ENCODE measurements around the gene KDM3B. TPM values are rescaled to one million over a fixed set of nuclear protein-coding genes. Genes with fewer than 3 reads are reported as not detected.
"Not testable (repeated sequence)": the region's sequence is repeated elsewhere in the genome, so short reads cannot be mapped to it uniquely, and the experiment has no call there.

KDM3B gene
- total RNA-seq, 1 donor from 2014 or later, result 39.1 TPM

- peak overlapping the region; percentile 52 for H3K27ac Mint-ChIP-seq (ENCODE audit: unreplicated experiment)
- H3K4me3 Mint-ChIP-seq (ENCODE audit: unreplicated experiment), result no peak overlapping the region
- TF ChIP-seq, protein P1, sequence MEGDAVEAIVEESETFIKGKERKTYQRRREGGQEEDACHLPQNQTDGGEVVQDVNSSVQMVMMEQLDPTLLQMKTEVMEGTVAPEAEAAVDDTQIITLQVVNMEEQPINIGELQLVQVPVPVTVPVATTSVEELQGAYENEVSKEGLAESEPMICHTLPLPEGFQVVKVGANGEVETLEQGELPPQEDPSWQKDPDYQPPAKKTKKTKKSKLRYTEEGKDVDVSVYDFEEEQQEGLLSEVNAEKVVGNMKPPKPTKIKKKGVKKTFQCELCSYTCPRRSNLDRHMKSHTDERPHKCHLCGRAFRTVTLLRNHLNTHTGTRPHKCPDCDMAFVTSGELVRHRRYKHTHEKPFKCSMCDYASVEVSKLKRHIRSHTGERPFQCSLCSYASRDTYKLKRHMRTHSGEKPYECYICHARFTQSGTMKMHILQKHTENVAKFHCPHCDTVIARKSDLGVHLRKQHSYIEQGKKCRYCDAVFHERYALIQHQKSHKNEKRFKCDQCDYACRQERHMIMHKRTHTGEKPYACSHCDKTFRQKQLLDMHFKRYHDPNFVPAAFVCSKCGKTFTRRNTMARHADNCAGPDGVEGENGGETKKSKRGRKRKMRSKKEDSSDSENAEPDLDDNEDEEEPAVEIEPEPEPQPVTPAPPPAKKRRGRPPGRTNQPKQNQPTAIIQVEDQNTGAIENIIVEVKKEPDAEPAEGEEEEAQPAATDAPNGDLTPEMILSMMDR (IDR thresholded peaks at IDR 0.05), result no peak
- H3K4me1 Mint-ChIP-seq (ENCODE audit: low read depth), result peaks cover 35% of the 10 kb centered on the region
- no peaks in the 10 kb centered on the region for H3K9me3 Mint-ChIP-seq (ENCODE audit: low read depth)
- H3K36me3 Mint-ChIP-seq (ENCODE audit: low read depth), result peaks cover 4% of the 10 kb centered on the region
- no peak for DNase-seq (ENCODE audit: low spot score)
- no peaks in the 10 kb centered on the region for H3K27me3 Mint-ChIP-seq (ENCODE audit: low read depth)
These were observed 20.2 kb downstream of the KDM3B start for GRCh38 chr5:138372653-138373052.

GRCh38 chr5:138382347-138382746 is 29.9 kb downstream of the KDM3B start:
- no peaks in the 10 kb centered on the region for H3K4me1 Mint-ChIP-seq (ENCODE audit: low read depth)
- TF ChIP-seq, protein P1 (IDR thresholded peaks at IDR 0.05), result no peak
- peaks cover 31% of the 10 kb centered on the region for H3K36me3 Mint-ChIP-seq (ENCODE audit: low read depth)
- DNase-seq (ENCODE audit: low spot score), result no peak
- H3K27ac Mint-ChIP-seq (ENCODE audit: unreplicated experiment), result no peak overlapping the region
- no peak overlapping the region for H3K4me3 Mint-ChIP-seq (ENCODE audit: unreplicated experiment)
- H3K9me3 Mint-ChIP-seq (ENCODE audit: low read depth), result no peaks in the 10 kb centered on the region
- no peaks in the 10 kb centered on the region for H3K27me3 Mint-ChIP-seq (ENCODE audit: low read depth)

- Mint-ChIP-seq H3K4me3 (ENCODE audit: unreplicated experiment) (no peak overlapping the region), H3K36me3 (ENCODE audit: low read depth) (peaks cover 30% of the 10 kb centered on the region), H3K9me3 (ENCODE audit: low read depth) (no peaks in the 10 kb centered on the region), H3K27me3 (ENCODE audit: low read depth) (no peaks in the 10 kb centered on the region), H3K4me1 (ENCODE audit: low read depth) (no peaks in the 10 kb centered on the region), H3K27ac (ENCODE audit: unreplicated experiment) (no peak overlapping the region)
- TF ChIP-seq, protein P1 (IDR thresholded peaks at IDR 0.05), result no peak
- DNase-seq (ENCODE audit: low spot score), result no peak
These were observed 33.2 kb downstream of the KDM3B start for GRCh38 chr5:138385660-138386059.

DNA sequence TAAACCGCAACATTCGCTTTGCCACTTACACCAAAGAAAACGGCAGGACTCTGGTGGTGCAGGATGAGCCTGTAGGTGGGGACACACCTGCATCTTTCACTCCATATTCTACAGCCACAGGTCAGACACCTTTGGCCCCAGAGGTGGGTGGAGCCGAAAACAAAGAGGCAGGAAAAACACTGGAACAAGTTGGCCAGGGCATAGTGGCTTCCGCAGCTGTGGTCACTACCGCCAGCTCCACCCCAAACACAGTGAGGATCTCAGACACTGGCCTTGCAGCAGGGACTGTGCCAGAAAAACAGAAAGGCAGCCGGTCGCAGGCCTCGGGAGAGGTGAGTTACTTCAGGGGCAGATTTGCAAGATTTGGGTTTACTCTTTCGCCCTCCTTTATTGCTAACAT is 33.8 kb downstream of the KDM3B start:
- no peaks in the 10 kb centered on the region for H3K9me3 Mint-ChIP-seq (ENCODE audit: low read depth)
- no peak overlapping the region for H3K27ac Mint-ChIP-seq (ENCODE audit: unreplicated experiment)
- no peaks in the 10 kb centered on the region for H3K27me3 Mint-ChIP-seq (ENCODE audit: low read depth)
- DNase-seq (ENCODE audit: low spot score), result no peak
- TF ChIP-seq, protein P1 (IDR thresholded peaks at IDR 0.05), result no peak
- H3K4me1 Mint-ChIP-seq (ENCODE audit: low read depth), result no peaks in the 10 kb centered on the region
- no peak overlapping the region for H3K4me3 Mint-ChIP-seq (ENCODE audit: unreplicated experiment)
- peaks cover 34% of the 10 kb centered on the region for H3K36me3 Mint-ChIP-seq (ENCODE audit: low read depth)

GRCh38 chr5:138389332-138389731 is 36.8 kb downstream of the KDM3B start:
- no peaks in the 10 kb centered on the region for H3K9me3 Mint-ChIP-seq (ENCODE audit: low read depth)
- H3K4me1 Mint-ChIP-seq (ENCODE audit: low read depth), result no peaks in the 10 kb centered on the region
- H3K36me3 Mint-ChIP-seq (ENCODE audit: low read depth), result peaks cover 34% of the 10 kb centered on the region
- no peak overlapping the region for H3K27ac Mint-ChIP-seq (ENCODE audit: unreplicated experiment)
- no peaks in the 10 kb centered on the region for H3K27me3 Mint-ChIP-seq (ENCODE audit: low read depth)
- no peak for DNase-seq (ENCODE audit: low spot score)
- TF ChIP-seq, protein P1 (IDR thresholded peaks at IDR 0.05), result no peak
- no peak overlapping the region for H3K4me3 Mint-ChIP-seq (ENCODE audit: unreplicated experiment)

- H3K4me3 Mint-ChIP-seq (ENCODE audit: unreplicated experiment); H3K27ac Mint-ChIP-seq (ENCODE audit: unreplicated experiment); H3K27me3 Mint-ChIP-seq (ENCODE audit: low read depth); H3K9me3 Mint-ChIP-seq (ENCODE audit: low read depth); DNase-seq (ENCODE audit: low spot score); H3K4me1 Mint-ChIP-seq (ENCODE audit: low read depth): not testable (repeated sequence)
- H3K36me3 Mint-ChIP-seq (ENCODE audit: low read depth), result peaks cover 38% of the 10 kb centered on the region
These were observed 37.4 kb downstream of the KDM3B start for GRCh38 chr5:138389911-138390310.
